ENCODE measurements around the gene SRSF12.

The SRSF12 gene

GRCh38 chr6:89138173-89138572, 20.3 kb upstream of the SRSF12 start:
- no peak for TF ChIP-seq CTCF (conservative IDR thresholded peaks at IDR 0.05; ENCODE audit: low read depth, low read length)
- Histone ChIP-seq H3K36me3 (ENCODE audit: insufficient read depth) (no peaks in the 10 kb centered on the region), H4K20me1 (ENCODE audit: insufficient read depth) (no peaks in the 10 kb centered on the region), H3K4me3 (IDR thresholded peaks at IDR 0.05; ENCODE audit: insufficient read depth, low read depth, low read length) (no peak overlapping the region), H3K4me1 (ENCODE audit: low read depth, poor library complexity, severe bottlenecking) (no peaks in the 10 kb centered on the region), H3K9ac (no peak overlapping the region), H3K4me2 (no peak overlapping the region), H3K27ac (no peak overlapping the region), H3K27me3 (ENCODE audit: insufficient read depth, low read depth) (no peaks in the 10 kb centered on the region), H2AFZ (ENCODE audit: low read depth) (no peak overlapping the region), H3K79me2 (ENCODE audit: insufficient read depth, low read depth) (no peaks in the 10 kb centered on the region)

- H3K4me2 ChIP-seq: no peak overlapping the region
- no peak overlapping the region for H3K4me3 ChIP-seq (IDR thresholded peaks at IDR 0.05; ENCODE audit: insufficient read depth, low read depth, low read length)
- H2AFZ ChIP-seq (ENCODE audit: low read depth): no peak overlapping the region
- H3K27ac ChIP-seq: no peak overlapping the region
- no peaks in the 10 kb centered on the region for H3K4me1 ChIP-seq (ENCODE audit: low read depth, poor library complexity, severe bottlenecking)
- no peak overlapping the region for H3K9ac ChIP-seq
- TF ChIP-seq CTCF (conservative IDR thresholded peaks at IDR 0.05; ENCODE audit: low read depth, low read length): no peak
- H3K27me3 ChIP-seq (ENCODE audit: insufficient read depth, low read depth): no peaks in the 10 kb centered on the region
- H3K36me3 ChIP-seq (ENCODE audit: insufficient read depth): no peaks in the 10 kb centered on the region
- no peaks in the 10 kb centered on the region for H4K20me1 ChIP-seq (ENCODE audit: insufficient read depth)
- H3K79me2 ChIP-seq (ENCODE audit: insufficient read depth, low read depth): no peaks in the 10 kb centered on the region
These were observed 16.9 kb upstream of the SRSF12 start for GRCh38 chr6:89134723-89135122.

GRCh38 chr6:89133981-89134380, 16.1 kb upstream of the SRSF12 start:
- H3K4me2 ChIP-seq: no peak overlapping the region
- no peaks in the 10 kb centered on the region for H3K4me1 ChIP-seq (ENCODE audit: low read depth, poor library complexity, severe bottlenecking)
- H3K27me3 ChIP-seq (ENCODE audit: insufficient read depth, low read depth): no peaks in the 10 kb centered on the region
- no peaks in the 10 kb centered on the region for H4K20me1 ChIP-seq (ENCODE audit: insufficient read depth)
- no peaks in the 10 kb centered on the region for H3K79me2 ChIP-seq (ENCODE audit: insufficient read depth, low read depth)
- TF ChIP-seq CTCF (conservative IDR thresholded peaks at IDR 0.05; ENCODE audit: low read depth, low read length): no peak
- no peak overlapping the region for H2AFZ ChIP-seq (ENCODE audit: low read depth)
- no peak overlapping the region for H3K4me3 ChIP-seq (IDR thresholded peaks at IDR 0.05; ENCODE audit: insufficient read depth, low read depth, low read length)
- no peaks in the 10 kb centered on the region for H3K36me3 ChIP-seq (ENCODE audit: insufficient read depth)
- H3K27ac ChIP-seq: no peak overlapping the region
- no peak overlapping the region for H3K9ac ChIP-seq

- no peak overlapping the region for H3K4me3 ChIP-seq (IDR thresholded peaks at IDR 0.05; ENCODE audit: insufficient read depth, low read depth, low read length)
- H3K27me3 ChIP-seq (ENCODE audit: insufficient read depth, low read depth): no peaks in the 10 kb centered on the region
- H3K36me3 ChIP-seq (ENCODE audit: insufficient read depth): no peaks in the 10 kb centered on the region
These were observed 14.2 kb upstream of the SRSF12 start for GRCh38 chr6:89132057-89132456.

More at GRCh38 chr6:89132057-89132456, 14.2 kb upstream of the SRSF12 start:
- Histone ChIP-seq H3K4me2 (no peak overlapping the region), H2AFZ (ENCODE audit: low read depth) (no peak overlapping the region), H3K9ac (no peak overlapping the region), H3K79me2 (ENCODE audit: insufficient read depth, low read depth) (no peaks in the 10 kb centered on the region), H3K27ac (no peak overlapping the region), H3K4me1 (ENCODE audit: low read depth, poor library complexity, severe bottlenecking) (no peaks in the 10 kb centered on the region), H4K20me1 (ENCODE audit: insufficient read depth) (no peaks in the 10 kb centered on the region)
- no peak for TF ChIP-seq CTCF (conservative IDR thresholded peaks at IDR 0.05; ENCODE audit: low read depth, low read length)

All from KMS-11 (cell line).